Measurements from ENCODE around the gene GFI1B. TPM values are rescaled to one million over a fixed set of nuclear protein-coding genes. Genes with fewer than 3 reads are reported as not detected.
A peak's percentile ranks its signal among the peaks of the same experiment; 100 is the strongest.

The GFI1B gene
- total RNA-seq, 1 donor from 2014 or later = not detected

DNA sequence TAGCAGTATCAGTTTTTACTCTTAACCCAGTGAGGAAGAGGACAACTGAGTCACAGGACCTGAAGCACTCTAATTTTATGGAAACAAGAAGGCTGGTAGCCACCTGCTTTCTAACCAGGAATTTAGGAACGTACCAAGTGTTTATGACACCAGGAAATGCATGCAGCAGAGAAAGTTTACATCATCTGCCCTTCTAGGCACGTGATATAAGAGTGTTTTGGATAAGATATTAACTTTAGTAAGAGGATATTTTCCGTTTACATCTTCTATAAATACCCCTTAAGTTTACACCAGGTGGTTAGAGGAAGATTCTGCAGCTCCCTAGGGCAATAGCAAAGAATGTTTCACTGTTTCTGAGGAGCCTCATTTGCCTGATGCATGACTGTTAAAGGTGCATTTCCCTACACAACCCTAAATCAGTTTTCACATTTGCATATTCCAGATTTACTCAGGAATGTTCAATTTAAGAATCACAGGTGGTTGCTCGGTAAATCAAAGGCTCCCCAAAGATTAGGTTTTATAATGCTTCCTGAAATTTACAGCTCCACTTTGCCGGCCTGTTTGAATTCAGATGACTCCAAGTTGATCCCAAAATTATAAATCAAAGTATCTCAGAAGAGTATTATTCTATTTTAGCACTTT is 35.8 kb upstream of the GFI1B start:
- no peaks in the 10 kb centered on the region for H3K36me3 Mint-ChIP-seq (ENCODE audit: low read depth)
- TF ChIP-seq, protein P1, sequence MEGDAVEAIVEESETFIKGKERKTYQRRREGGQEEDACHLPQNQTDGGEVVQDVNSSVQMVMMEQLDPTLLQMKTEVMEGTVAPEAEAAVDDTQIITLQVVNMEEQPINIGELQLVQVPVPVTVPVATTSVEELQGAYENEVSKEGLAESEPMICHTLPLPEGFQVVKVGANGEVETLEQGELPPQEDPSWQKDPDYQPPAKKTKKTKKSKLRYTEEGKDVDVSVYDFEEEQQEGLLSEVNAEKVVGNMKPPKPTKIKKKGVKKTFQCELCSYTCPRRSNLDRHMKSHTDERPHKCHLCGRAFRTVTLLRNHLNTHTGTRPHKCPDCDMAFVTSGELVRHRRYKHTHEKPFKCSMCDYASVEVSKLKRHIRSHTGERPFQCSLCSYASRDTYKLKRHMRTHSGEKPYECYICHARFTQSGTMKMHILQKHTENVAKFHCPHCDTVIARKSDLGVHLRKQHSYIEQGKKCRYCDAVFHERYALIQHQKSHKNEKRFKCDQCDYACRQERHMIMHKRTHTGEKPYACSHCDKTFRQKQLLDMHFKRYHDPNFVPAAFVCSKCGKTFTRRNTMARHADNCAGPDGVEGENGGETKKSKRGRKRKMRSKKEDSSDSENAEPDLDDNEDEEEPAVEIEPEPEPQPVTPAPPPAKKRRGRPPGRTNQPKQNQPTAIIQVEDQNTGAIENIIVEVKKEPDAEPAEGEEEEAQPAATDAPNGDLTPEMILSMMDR (conservative IDR thresholded peaks at IDR 0.05) = no peak
- no peak overlapping the region for H3K27ac Mint-ChIP-seq (ENCODE audit: unreplicated experiment)
- no peaks in the 10 kb centered on the region for H3K27me3 Mint-ChIP-seq (ENCODE audit: low read depth)
- no peaks in the 10 kb centered on the region for H3K9me3 Mint-ChIP-seq
- no peak for DNase-seq (ENCODE audit: low read depth, low spot score)
- peaks cover 29% of the 10 kb centered on the region for H3K4me1 Mint-ChIP-seq
- peak overlapping the region; percentile 95 for H3K4me3 Mint-ChIP-seq

DNA sequence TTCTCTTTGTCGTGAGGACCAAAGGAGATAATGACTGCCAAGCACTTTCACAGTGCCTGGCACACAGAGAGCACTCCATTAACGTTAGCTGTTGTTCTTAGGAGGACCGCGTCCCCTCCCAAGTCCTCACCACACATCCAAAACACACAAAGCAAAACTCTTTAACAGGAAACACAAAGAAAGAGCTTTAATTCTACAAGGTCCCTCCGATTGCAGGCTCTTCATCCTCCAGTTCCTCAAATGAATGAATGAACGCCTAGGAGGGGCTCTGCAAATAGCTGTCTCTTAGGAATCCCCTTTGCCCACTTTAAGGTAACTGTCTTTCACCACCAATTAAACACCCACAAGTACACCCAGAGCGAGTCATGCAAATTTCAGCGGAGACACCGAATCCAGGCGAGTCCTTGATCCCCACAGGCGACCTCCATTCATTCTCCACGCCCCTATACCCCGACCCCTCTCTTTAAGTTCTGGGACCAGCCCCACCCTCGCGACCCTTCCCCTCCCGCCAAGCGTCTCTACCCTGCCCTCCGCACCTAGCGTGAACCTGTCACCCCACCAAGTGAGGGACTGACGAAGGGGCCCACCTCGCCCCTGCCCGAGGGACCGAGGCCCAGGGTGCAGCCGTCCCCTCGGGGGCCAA is 34.7 kb upstream of the GFI1B start:
- TF ChIP-seq, protein P1 (conservative IDR thresholded peaks at IDR 0.05) = no peak
- no peaks in the 10 kb centered on the region for H3K36me3 Mint-ChIP-seq (ENCODE audit: low read depth)
- peaks cover 29% of the 10 kb centered on the region for H3K4me1 Mint-ChIP-seq
- no peaks in the 10 kb centered on the region for H3K27me3 Mint-ChIP-seq (ENCODE audit: low read depth)
- no peak for DNase-seq (ENCODE audit: low read depth, low spot score)
- peak overlapping the region; percentile 95 for H3K4me3 Mint-ChIP-seq
- peak overlapping the region; percentile 69 for H3K27ac Mint-ChIP-seq (ENCODE audit: unreplicated experiment)
- no peaks in the 10 kb centered on the region for H3K9me3 Mint-ChIP-seq

DNA sequence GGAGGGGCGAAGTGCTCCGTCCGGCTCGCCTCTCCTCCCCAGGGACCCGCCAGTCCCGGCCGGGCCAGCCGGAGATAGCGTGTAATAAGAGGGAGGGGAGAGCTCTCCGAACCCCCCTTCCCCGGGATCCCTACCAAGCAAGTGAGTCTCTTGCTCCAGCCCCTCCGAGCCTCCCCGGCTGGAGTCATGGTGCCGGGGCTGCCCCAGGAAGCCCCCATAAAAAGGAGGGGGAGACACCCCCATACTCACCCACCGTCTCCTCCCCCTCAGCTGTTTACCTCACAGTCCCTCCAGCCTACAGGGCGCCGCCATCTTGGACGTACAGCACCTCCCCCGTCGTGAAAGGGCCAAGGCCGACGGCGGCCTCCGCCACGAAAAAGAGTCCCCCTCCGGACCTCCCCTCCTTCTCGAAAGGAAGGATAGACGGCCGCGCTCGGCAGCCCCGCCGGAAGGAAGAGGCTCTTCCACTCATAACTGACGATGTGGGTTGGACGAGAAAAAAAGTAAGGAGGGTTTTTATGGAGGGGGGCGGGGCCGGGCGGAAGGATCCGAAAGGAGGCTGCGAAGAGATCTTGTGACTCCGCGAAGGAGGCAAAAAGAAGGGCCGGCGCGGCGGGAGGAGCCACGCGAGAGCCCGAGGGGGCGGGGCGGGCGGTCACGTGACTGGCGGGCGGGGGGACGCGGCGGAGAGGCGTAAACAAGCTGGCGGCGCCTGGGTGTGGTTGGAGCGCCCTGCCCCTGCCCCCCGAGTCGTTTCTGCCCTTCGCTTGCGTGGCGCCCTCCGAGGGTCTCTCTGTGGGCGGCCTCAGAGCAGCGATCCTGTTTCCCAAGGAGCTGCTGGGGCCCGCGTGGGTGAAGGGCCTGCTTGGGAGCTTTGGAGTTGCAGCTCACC is 34.0 kb upstream of the GFI1B start, which contains the start of gene TSC1:
Gene TSC1 (minus strand): TSS at position 323 of the 892 bp plus-strand sequence. CDS start 15,744 bp downstream, outside the sequence.
- no peaks in the 10 kb centered on the region for H3K9me3 Mint-ChIP-seq
- H3K4me3 Mint-ChIP-seq = peak within 1 kb of the TSS; percentile 95
- H3K4me1 Mint-ChIP-seq = peaks cover 29% of the 10 kb centered on the region
- H3K27ac Mint-ChIP-seq (ENCODE audit: unreplicated experiment) = peak within 1 kb of the TSS; percentile 100
- TF ChIP-seq, protein P1 (conservative IDR thresholded peaks at IDR 0.05) = no peak
- H3K27me3 Mint-ChIP-seq (ENCODE audit: low read depth) = no peaks in the 10 kb centered on the region
- DNase-seq (ENCODE audit: low read depth, low spot score) = peak; percentile 95
- no peaks in the 10 kb centered on the region for H3K36me3 Mint-ChIP-seq (ENCODE audit: low read depth)

DNA sequence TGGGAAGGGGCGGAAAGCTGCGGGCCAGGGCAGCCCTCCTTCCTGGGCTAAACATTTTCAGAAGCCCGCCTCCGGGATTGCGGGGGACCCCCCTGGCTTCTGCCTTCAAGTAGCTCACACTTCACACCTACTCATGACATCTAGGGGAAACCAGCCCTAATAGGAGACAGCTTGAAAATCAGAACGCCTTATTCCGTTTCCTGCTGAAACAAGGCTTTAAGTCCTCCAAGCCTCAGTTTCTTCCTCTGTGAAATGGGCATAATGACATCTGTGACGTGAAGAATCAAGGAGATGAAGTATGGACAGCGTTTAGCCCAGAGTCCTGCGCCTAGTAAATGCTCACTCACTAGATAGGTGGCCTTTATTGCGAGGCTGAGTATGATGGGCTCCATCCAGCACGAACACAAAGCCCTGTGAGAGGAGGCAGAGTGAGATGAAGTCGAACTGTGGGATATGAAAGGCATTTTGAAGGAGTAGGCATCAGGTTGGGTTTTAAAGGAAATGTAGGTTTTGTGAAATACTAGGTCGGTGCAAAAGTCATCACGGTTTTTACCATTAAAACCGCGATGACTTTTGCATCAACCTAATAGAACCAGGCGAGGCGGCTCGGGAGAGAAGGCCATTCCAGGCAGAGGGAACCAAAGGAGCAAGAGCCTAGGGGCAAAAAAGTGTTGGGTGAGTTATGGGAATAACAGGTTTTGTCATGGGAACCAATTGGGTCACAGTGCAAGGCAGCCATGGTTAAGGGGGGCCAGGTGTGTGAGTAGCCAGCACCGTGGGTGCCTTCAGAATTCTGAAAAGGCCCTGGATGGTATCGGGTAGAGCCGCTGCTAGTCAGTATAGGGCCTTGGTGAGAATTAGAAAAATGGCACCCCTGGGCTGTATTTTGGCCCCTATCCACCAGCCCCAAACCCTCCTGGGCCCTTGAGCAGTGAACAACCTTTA is 33.0 kb upstream of the GFI1B start:
- H3K9me3 Mint-ChIP-seq = no peaks in the 10 kb centered on the region
- peak overlapping the region; percentile 95 for H3K4me3 Mint-ChIP-seq
- H3K27ac Mint-ChIP-seq (ENCODE audit: unreplicated experiment) = no peak overlapping the region
- no peaks in the 10 kb centered on the region for H3K36me3 Mint-ChIP-seq (ENCODE audit: low read depth)
- TF ChIP-seq, protein P1 (conservative IDR thresholded peaks at IDR 0.05) = no peak
- no peak for DNase-seq (ENCODE audit: low read depth, low spot score)
- no peaks in the 10 kb centered on the region for H3K27me3 Mint-ChIP-seq (ENCODE audit: low read depth)
- H3K4me1 Mint-ChIP-seq = peaks cover 29% of the 10 kb centered on the region
